Measurements from ENCODE around the gene AOPEP.
"Not testable (repeated sequence)": the region's sequence is repeated elsewhere in the genome, so short reads cannot be mapped to it uniquely, and the experiment has no call there.

The AOPEP gene

GRCh38 chr9:94941211-94941875 lies 214.8 kb downstream of the AOPEP start:
- DNase-seq = no peak

DNA sequence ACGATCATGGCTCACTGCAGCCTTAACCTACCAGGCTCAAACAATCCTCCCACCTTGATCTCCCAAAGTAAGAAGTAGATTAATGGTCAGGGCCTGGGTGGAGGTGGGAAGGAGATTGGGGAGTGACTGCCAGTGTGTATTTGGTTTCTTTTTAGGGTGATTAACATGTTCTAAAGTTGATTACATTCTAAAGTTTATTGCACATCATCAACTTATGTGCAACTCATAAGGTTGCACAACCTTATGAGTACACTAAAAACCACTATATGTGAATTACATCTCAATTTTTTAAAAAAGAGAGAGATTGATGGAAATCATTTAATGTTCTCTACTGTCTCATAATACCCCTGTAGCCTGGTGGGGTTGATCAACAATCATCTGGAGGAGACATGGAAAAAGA lies 218.1 kb downstream of the AOPEP start:
- DNase-seq = no peak

DNA sequence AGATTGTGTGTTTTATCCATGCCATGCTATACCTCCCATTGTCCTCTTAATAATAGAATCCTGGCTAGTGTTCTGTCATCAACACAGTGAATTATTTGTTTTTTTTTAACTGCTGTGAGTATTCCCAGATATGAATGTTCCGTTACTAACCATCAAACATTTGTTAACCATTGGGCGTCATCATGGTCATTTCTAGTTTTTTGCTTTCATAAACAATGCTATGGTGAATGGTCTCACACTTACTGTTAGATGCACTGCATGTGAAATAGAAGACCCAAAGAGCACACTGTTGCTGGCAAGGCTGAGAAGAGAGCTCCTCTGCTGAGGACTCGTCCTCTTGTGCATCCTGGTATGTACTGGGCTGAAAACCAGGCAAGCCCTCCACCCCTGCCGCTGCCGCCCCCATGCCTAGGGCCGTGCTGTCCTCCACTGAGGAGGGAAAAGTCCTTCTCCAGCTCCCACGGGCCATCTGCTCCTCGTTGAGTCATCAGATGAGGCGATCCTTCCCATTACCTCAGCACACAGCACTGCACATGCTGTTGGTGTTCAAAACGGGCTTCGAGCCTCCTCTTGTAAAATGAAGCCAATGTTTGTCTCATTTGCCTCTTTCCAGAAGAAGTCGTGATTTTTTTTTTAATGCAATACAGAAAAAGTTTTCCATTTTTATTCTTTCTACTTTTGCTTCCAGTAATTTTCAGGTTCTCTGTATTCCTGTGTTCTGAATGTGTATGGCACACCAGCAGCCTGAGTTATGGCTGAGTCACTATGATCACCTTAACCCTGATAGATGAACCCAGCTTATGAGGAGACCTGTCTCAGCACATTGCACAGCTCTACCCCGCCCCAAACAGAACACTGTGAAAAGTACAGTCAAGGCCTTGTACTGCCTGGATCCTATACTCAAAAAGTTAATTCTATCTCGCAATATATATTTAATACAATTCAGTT lies 219.0 kb downstream of the AOPEP start:
- DNase-seq = no peak

GRCh38 chr9:94946256-94946655 lies 219.8 kb downstream of the AOPEP start:
- DNase-seq = no peak

DNA sequence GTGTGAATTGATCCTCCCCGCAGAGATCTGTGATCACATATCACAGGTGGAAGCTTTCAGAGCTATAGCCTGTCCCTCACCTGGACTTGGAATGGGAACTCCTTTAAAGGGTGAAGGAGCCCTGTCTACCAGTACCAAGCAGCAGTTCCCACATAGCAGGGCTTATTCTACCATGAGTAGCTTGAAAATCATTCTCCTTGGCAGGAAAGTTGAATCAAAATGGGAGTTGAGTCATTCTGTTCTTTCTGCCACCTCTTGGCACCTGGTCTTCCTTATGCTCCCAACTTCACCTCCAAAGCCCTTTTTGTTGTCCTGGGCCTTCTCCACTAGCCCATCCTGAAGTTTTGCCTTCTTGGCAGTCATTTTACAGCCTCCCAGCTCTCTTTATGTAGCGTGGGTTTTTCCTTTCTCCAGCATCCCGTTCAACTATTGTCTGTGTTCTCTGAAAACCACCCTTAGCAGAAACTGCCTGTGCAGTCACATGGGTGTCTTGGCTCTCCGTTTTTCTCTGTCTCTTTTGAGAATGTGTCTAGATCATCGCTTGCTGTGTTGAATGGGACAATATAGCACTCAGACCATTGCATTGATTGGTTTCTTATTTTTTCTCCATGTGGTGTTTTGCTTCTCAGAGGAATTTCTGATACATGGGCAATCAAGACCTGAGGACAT lies 222.2 kb downstream of the AOPEP start:
- DNase-seq = no peak

DNA sequence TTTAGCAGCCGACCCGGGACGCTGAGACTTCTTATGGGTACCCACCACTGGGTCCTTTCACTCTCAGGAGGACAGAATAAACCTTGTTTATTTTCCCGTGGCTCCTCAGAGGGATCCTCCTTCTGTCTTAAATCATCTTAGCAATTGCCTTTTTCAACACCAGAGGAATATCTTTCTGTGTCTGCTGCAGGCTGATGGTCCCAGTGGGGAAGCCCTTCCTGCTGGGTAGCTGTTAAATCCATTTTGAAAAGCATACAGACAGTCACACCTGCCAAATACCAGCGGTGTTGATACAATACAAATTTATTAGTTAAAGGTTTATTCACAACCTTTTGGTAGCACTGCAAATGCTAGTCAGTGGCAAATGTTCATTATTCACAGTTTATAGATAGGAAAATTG lies 222.9 kb downstream of the AOPEP start:
- DNase-seq = no peak

DNA sequence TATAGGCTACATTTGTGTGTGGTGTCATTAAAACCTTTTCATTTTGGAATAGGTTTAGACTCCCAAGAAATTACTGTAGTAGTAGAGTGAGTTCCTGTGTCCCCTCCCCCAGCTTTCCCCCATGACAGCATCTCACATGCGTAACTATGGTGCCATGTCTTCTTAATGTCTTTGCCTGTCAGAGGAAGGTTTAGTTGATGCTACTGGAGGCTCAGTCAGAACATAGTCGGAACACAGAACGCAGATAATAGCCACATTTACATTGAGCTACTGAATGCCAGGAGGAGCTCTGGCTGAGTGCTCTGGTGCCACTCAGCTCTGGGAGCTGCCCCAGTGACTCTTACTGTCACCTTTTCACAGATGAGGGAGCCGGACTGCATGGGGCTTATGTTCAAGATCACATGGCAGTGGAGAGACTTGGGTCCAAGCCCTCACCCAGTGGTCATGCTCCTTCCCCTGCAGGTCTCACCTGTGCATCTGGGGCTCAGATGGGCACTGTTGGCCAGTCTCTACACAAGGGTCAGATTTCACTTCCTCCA lies 223.6 kb downstream of the AOPEP start:
- no peak for DNase-seq

DNA sequence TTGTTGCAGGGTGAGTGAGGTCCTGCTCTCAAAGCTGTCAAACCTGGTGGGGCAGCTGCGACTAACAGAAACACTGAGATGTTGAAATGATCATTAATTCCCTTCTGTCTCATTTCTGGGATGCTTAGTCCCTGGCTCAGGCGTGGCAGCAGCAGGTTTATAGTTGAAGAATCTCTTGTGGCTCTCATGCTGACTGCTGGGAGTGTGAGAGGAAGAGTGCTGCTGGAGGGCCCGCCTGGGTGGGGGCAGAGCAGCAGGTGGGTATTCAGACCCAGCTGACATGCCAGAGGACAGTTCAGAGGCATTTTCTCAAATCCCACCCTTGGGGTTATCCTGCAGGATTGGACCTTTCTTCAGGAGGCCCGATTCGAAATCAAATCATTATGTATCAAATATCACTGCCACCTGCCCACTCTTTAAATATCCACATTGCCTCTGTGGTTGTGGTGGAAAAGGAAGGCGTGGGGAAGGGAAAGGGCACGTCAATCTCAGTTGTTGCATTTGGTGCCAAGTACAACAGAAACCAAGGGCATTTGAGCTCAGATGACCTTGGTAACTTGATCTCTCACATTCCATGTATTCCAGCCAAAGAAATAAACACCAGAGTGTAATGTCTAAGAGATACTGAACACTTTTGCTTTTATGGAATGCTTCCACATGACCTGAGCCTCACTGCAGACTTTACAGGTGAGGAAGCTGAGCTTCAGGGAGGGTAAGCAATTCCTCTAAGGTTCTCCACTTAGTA lies 224.3 kb downstream of the AOPEP start:
- no peak for DNase-seq

GRCh38 chr9:94951324-94952135 lies 225.0 kb downstream of the AOPEP start:
- no peak for DNase-seq

- DNase-seq = no peak
Observed at GRCh38 chr9:94952565-94953373, 226.3 kb downstream of the AOPEP start.

GRCh38 chr9:94956731-94957130 lies 230.2 kb downstream of the AOPEP start:
- no peak for DNase-seq

- no peak for DNase-seq
Observed at GRCh38 chr9:94960964-94961363, 234.5 kb downstream of the AOPEP start.

DNA sequence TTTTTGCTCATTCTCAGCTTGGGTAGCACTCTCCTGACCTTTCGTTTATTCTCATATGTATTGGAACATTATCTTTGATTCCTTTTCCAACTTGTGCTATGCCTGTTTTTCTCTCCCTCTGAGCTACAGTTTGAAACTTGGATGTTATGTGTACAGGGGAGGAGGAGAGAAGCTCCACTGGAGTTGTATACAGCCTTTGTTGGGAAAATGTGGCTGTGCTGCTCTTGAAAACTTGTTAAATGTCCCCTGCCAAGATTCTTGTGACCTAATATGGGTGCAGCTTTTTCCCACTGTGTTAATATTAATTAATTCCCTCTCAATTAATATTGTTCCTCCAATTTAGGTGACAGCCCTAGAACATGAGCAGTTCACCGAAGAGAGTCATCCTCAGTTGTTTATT lies 235.4 kb downstream of the AOPEP start:
- DNase-seq = no peak

DNA sequence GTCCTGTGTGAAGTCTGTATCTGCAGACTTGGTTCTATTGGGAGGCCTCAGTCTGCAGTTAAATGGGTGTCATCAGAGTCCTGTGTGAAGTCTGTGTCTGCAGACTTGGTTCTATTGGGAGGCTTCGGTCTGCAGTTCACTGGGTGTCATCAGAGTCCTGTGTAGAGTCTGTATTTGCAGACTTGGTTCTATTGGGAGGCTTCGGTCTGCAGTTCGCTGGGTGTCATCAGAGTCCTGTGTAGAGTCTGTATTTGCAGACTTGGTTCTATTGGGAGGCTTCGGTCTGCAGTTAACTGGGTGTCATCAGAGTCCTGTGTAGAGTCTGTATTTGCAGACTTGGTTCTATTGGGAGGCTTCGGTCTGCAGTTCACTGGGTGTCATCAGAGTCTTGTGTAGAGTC lies 239.1 kb downstream of the AOPEP start:
- not testable (repeated sequence) for DNase-seq

DNA sequence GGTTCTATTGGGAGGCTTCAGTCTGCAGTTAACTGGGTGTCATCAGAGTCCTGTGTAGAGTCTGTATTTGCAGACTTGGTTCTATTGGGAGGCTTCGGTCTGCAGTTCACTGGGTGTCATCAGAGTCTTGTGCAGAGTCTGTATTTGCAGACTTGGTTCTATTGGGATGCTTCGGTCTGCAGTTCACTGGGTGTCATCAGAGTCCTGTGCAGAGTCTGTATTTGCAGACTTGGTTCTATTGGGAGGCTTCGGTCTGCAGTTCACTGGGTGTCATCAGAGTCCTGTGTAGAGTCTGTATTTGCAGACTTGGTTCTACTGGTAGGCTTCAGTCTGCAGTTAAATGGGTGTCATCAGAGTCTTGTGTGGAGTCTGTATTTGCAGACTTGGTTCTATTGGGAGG lies 239.5 kb downstream of the AOPEP start:
- not testable (repeated sequence) for DNase-seq

DNA sequence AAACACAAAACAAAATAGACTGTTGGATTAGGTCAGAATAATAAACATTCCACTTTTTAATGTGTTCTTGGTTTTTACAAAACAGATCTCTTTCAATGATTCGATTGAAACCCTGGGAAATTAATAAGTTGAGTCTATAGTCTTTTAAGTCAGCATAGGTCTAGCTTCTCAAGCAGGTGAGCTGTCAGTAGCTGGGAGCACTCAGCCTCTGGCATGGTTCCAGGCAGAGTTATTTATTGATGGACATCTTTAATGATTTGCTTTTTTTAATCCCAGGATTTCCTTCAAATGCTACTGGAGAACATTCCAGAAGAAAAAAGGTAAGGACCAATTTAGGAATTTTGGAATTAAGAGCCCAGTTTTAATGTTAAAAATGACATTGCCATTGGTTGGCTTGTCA lies 241.0 kb downstream of the AOPEP start:
- DNase-seq = no peak

GRCh38 chr9:94971378-94972131 lies 245.1 kb downstream of the AOPEP start:
- DNase-seq = peak; percentile 40

- DNase-seq = no peak
Observed at GRCh38 chr9:94973451-94973941, 247.0 kb downstream of the AOPEP start.

DNA sequence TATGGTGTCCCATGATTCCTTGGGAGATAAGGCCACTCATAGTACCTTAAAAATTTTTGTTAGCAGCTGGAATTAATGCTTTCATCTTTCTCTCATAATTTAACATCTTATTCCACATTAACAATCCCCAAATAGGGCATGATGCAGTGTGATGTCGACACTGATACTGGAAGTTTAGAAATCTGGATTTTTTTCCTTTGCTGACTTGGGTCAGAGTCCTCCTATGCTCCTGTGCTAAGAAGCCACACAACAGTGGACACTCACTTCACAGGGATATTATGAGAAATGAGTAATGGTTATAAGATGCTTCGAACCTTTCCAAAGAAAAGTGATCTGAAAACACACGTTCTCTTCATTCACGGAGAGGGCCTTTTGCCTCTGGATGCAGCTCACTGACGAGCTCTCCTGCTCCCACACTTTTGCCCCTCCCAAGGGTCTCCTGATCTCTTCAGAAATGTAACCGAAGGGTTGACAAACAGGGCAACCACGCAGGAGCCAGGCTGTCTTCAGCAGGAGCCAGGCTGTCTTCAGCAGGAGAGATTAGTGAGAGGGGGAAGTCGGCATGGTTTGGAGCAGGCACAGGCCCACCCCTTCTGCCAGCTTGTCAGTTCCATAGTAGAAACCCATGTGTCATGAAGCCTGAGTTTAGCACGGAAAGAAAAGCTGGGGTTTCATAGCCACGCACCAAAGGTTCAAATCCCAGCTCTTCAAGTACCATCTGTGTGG lies 247.8 kb downstream of the AOPEP start:
- DNase-seq = no peak

Data from NCI-H510A (cell line).